Endothelial cell of umbilical vein (primary cell): ENCODE data around the gene TMEM151B. TPM values are rescaled to one million over a fixed set of nuclear protein-coding genes. Genes with fewer than 3 reads are reported as not detected.

Source experiments
- BruUV-seq: library from RNA; stranded (reverse); fragments of 400-500 nt; replicated peaks from 2 replicates; lab custom pipeline; 2021; lab: Mats Ljungman, UMichigan
- CTCF ChIA-PET: fragments of 300-600, 350-600 bp; sonication (Branson Sonifier 250); formaldehyde crosslinking; loops from one replicate; lab custom pipeline; 2021; ENCODE audit warnings: antibody characterized with exemption, inconsistent platforms; lab: Charles Lee
- POLR2A ChIA-PET: fragments of 300-600, 350-600 bp; sonication (Branson Sonifier 250); formaldehyde crosslinking; loops from one replicate; lab custom pipeline; 2021; ENCODE audit warnings: antibody characterized with exemption, inconsistent platforms; lab: Charles Lee
- DNase-seq: peaks from one replicate; pipeline ENCODE4 v3.0.0-alpha.2; 2011; ENCODE audit warnings: low read depth, low spot score
- FAIRE-seq: peaks from 2 replicates; lab custom pipeline; 2011; peaks lifted over from hg19 to GRCh38; lab: Jason Lieb, UNC
- H2AFZ ChIP-seq: 2 replicates; pipeline ENCODE4 v1.6.0; 2012; ENCODE audit warnings: low read depth, low read length, control low read depth, inconsistent platforms
- H3K27ac ChIP-seq: 2 replicates; pipeline ENCODE4 v1.5.1; 2011; ENCODE audit warnings: low read depth, mild to moderate bottlenecking, control low read depth, low read length, moderate library complexity; ENCODE audit not compliant: insufficient read depth
- H3K27me3 ChIP-seq, 2 experiments: 2 replicates each; pipeline versions ENCODE4 v1.6.0 to v1.6.1; 2011; ENCODE audit warnings: low read length in 2 of 2, mixed read lengths in 1 of 2; ENCODE audit not compliant: control insufficient read depth in 2 of 2, insufficient read depth in 2 of 2
- H3K36me3 ChIP-seq, 2 experiments: 2 replicates in 1 of 2; 3 replicates in 1 of 2; pipeline ENCODE4 v1.5.1; 2011; ENCODE audit warnings: low read length in 2 of 2, mild to moderate bottlenecking in 1 of 2, moderate library complexity in 1 of 2; ENCODE audit not compliant: control insufficient read depth in 2 of 2, insufficient read depth in 2 of 2; ENCODE audit errors: extremely low read depth in 1 of 2
- H3K4me1 ChIP-seq: 3 replicates; pipeline ENCODE4 v1.5.1; 2011; ENCODE audit warnings: mild to moderate bottlenecking, low read length; ENCODE audit not compliant: control insufficient read depth, insufficient read depth; ENCODE audit errors: extremely low read depth
- H3K4me2 ChIP-seq: 2 replicates; pipeline ENCODE4 v1.6.1; 2011; ENCODE audit warnings: low read length, control low read depth, mixed read lengths; ENCODE audit not compliant: insufficient read depth
- H3K4me3 ChIP-seq, 3 experiments: fragments of 200-600 bp in 1 of 3; sonication (generic), shearing (Covaris generic) in 1 of 3; replicated peaks in 1 of 3; 2 replicates each; pipeline ENCODE4 v1.5.1; 2011 to 2016; ENCODE audit warnings: control low read depth in 3 of 3, low read length in 3 of 3, mild to moderate bottlenecking in 2 of 3, inconsistent platforms in 1 of 3, low read depth in 1 of 3, moderate library complexity in 1 of 3; ENCODE audit not compliant: insufficient read depth in 1 of 3
- H3K79me2 ChIP-seq: 2 replicates; pipeline ENCODE4 v1.6.0; 2012; ENCODE audit warnings: low read length, inconsistent platforms; ENCODE audit not compliant: control insufficient read depth, insufficient read depth
- H3K9ac ChIP-seq: replicated peaks from 2 replicates; pipeline ENCODE3; 2011; ENCODE audit warnings: low read length, control low read depth; ENCODE audit not compliant: insufficient read depth; ENCODE audit errors: extremely low read depth
- H3K9me1 ChIP-seq: replicated peaks from 3 replicates; pipeline ENCODE4 v1.6.0; 2011; ENCODE audit warnings: mild to moderate bottlenecking, low read length; ENCODE audit not compliant: control insufficient read depth, insufficient read depth; ENCODE audit errors: extremely low read depth
- H3K9me3 ChIP-seq: replicated peaks from 2 replicates; pipeline ENCODE4 v1.5.1; 2012; ENCODE audit warnings: low read length, inconsistent platforms; ENCODE audit not compliant: control insufficient read depth, insufficient read depth
- H4K20me1 ChIP-seq: replicated peaks from 2 replicates; pipeline ENCODE3; 2011; ENCODE audit warnings: mild to moderate bottlenecking, low read length; ENCODE audit not compliant: control insufficient read depth, insufficient read depth; ENCODE audit errors: extremely low read depth
- EZH2 ChIP-seq: IDR thresholded peaks from 2 replicates; pipeline ENCODE4 v1.6.1; 2012; ENCODE audit warnings: borderline replicate concordance, low read depth, mild to moderate bottlenecking, moderate library complexity, low read length, inconsistent platforms; ENCODE audit not compliant: severe bottlenecking
- FOS ChIP-seq: IDR thresholded peaks from 2 replicates; pipeline ENCODE4 v1.6.1; 2011; ENCODE audit warnings: mild to moderate bottlenecking, low read length, moderate library complexity, borderline replicate concordance; ENCODE audit not compliant: insufficient read depth
- GATA2 ChIP-seq: IDR thresholded peaks from 2 replicates; pipeline ENCODE4 v1.7.0; 2011; ENCODE audit warnings: low read depth, mild to moderate bottlenecking, moderate library complexity, mixed read lengths, low read length; ENCODE audit not compliant: insufficient read length, insufficient read depth
- MAX ChIP-seq: IDR thresholded peaks from 2 replicates; pipeline ENCODE4 v1.6.1; 2011; ENCODE audit not compliant: insufficient read depth, insufficient read length
- POLR2A ChIP-seq: IDR thresholded peaks from 2 replicates; pipeline ENCODE4 v1.6.1; 2012; ENCODE audit warnings: low read depth, mild to moderate bottlenecking, control low read depth, low read length
- POLR2AphosphoS5 ChIP-seq: IDR thresholded peaks from 2 replicates; pipeline ENCODE4 v1.6.1; 2012; ENCODE audit warnings: low read depth, mild to moderate bottlenecking, control low read depth, low read length, moderate library complexity; ENCODE audit not compliant: insufficient read depth
- dilution Hi-C: fragments of 300-500 bp; cut with MboI; formaldehyde crosslinking; loops from one replicate; pipeline ENCODE4 v1.15.0; 2019; ENCODE audit warnings: low sequenced_read_pairs; ENCODE audit not compliant: extremely low pct_ligation_motif_present
- intact Hi-C: fragments of 100-400 bp; cut with micrococcal nuclease; formaldehyde crosslinking; loops from one replicate; pipeline ENCODE4 v1.10.0; 2022
- polyA plus RNA-seq, 4 experiments: library from polyadenylated mRNA; depleted of rRNA in 3 of 4; stranded (reverse) in 3 of 4; unstranded in 1 of 4; fragments of >200 nt; gene quantifications; 2 replicates each; pipeline versions ENCODE4 v1.2.1 to v1.2.3, GENCODE V29; 2011 to 2012; ENCODE audit warnings: missing spikeins in 1 of 4
- total RNA-seq: library from RNA; stranded (reverse); gene quantifications from 2 replicates; pipeline ENCODE4 v1.2.3, GENCODE V29; 2021

Gene TMEM151B
- total and polyA plus RNA-seq, 2 donors (not counting 3 experiments of a cell fraction or from before 2014, with no cell fraction given), result 0.03 to 0.07 TPM

DNA sequence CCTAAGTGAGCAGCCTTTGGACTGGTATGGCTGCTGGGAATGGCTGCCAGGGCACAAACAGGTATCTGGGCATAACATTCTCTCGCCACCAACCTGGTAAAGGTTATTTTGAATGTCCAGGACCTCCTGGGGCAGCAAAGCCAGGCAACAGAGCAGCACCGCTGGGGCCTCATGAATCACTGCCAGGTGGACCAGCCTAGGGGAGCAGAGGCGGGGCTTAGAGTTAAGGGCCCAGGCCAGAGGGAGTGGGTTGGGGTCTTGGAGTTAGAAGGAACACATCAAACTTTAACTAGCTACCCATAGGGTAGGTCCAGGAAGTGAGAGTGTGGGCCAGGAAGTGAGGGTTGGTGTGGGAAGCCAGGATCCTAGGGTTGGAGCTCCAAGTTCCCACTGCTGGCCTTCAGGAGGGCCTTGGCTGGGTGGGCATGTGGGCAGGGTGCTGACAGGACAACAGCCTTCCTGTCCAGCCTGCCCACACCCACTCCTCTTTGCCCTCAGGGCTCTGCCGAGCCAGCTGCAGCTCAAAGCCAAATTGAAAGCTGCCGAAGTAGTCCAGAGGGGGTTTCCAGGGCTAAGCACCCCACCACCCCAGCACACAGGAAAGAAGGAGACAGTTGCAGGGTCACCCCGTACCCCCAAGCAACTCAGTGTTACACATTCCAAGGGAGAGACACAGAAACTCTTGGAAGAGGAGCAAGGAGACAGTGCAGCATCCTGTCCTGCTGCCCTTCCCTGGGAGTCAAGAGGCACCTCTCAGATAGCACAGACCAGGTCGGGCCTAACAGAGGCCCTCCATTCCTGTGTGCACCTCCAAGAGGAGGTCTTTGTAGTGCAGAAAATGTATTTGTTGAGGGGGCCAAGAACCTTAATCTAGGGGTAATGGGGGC lies 7.5 kb upstream of the TMEM151B start:
- Histone ChIP-seq H3K9me3 (no peaks in the 10 kb centered on the region), H3K9ac (peak overlapping the region; percentile 68), H3K4me2 (peak overlapping the region; percentile 88), H3K79me2 (peaks cover 26% of the 10 kb centered on the region), H2AFZ (no peak overlapping the region), H3K27me3 (no peaks in the 10 kb centered on the region), H3K27ac (peak overlapping the region; percentile 76), H3K9me1 (no peaks in the 10 kb centered on the region), H3K4me1 (peaks cover 30% of the 10 kb centered on the region), H3K36me3 (peaks cover 3 to 21% of the 10 kb centered on the region in 2 experiments), H3K4me3 (peak overlapping the region in 2 of 3 experiments; percentile 63 to 78), H4K20me1 (no peaks in the 10 kb centered on the region)
- no peak for DNase-seq
- no TSS peak for BruUV-seq
- POLR2A ChIA-PET, result interaction anchor here (1.4 kb wide), 2 partner anchors 16 to 43 kb away, joined by 3 read pairs; partner anchors contain the start of gene HSP90AB1
- intact Hi-C loops (no loop called here), dilution Hi-C loops (no loop called here)
- TF ChIP-seq POLR2A (no peak), GATA2 (no peak), POLR2AphosphoS5 (no peak), MAX (no peak), EZH2 (no peak), FOS (no peak)
- CTCF ChIA-PET, result interaction anchor here (1.2 to 1.6 kb wide), 2 partner anchors 8 to 20 kb away, joined by 3 read pairs; no protein-coding TSS in a partner anchor
- FAIRE-seq, result no peak
